LoVo (cell line): Measurements from ENCODE around the gene OR2M7.
"Not testable (repeated sequence)": the region's sequence is repeated elsewhere in the genome, so short reads cannot be mapped to it uniquely, and the experiment has no call there.

Source experiments
- DNase-seq: peaks from one replicate; pipeline ENCODE4 v3.0.0-alpha.2; 2016; ENCODE audit warnings: low spot score

OR2M7 gene, protein sequence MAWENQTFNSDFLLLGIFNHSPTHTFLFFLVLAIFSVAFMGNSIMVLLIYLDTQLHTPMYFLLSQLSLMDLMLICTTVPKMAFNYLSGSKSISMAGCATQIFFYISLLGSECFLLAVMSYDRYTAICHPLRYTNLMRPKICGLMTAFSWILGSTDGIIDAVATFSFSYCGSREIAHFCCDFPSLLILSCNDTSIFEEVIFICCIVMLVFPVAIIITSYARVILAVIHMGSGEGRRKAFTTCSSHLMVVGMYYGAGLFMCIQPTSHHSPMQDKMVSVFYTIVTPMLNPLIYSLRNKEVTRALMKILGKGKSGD

GRCh38 chr1:248324468-248324867 is at the start of gene OR2M7:
Gene OR2M7 (minus strand): TSS chr1:248324568. CDS start chr1:248324568, 0 bp downstream.
- DNase-seq, result no peak

DNA sequence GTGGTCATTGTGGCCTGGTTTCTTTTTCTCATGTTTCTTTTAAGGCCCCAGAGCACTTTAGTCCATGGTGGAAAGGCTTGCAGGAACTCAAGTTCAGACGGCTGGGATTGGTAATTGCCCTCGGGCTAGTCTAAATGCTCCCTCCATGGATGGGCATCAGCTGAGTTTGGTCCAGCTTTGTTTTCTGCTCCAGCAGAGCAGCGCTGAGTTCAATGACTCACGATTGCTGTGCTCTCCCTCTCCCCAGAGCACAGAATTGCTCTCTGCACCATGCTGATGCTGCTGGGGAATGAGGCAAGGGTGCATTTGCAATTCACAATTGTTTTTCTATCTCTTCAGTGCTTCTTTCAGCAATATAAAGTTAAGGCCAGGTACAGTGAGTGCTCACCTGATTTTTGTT is 49.4 kb upstream of the OR2M7 start:
- no peak for DNase-seq

- no peak for DNase-seq
Observed at GRCh38 chr1:248372394-248372793, 48.0 kb upstream of the OR2M7 start.

GRCh38 chr1:248366609-248367008 is 42.2 kb upstream of the OR2M7 start:
- DNase-seq, result no peak

DNA sequence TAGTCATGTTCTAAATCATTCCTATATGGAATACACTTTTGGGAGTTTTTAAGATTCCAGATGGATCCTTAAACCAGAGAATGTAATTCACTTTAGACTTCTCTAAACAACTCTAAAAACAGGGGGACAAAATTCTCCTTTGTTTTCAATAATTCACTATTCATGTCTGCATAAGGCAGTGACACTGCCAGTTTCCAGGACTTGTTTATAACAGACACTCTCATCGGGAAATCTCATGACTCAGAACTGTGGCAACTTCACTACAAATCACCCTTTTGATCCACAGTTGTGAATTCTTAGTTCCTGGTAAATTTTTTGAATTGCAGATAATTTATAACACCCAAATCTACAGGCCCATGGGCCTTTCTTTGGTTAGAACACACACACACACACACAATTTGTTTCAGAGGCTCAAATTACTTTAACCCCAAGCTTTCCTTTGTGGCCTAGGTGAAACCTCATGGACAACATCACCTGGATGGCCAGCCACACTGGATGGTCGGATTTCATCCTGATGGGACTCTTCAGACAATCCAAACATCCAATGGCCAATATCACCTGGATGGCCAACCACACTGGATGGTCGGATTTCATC is 36.9 kb upstream of the OR2M7 start, which contains the start of gene OR2T4:
OR2T4 (plus strand) TSS at position 545 of the 595 bp plus-strand sequence; CDS start at position 545, 0 bp downstream.
- DNase-seq, result no peak

DNA sequence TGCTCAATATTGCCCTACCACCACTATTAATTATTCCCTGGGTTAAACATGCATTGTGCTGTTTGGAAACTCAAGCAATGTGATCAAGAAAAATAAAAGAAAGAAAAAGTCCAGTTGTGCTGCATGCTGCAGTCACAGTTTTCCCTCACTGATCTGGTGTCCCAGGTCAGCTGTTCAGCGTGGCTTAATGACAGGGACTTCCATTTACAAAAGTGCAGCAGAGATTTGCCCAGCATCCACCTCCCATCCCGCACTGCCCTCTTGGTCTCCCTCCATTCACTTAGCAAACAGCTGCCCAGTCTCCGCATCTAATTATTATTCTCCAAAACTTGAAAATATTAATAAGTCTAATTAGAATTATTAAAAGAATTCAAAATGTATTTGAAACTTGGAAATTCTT is 35.0 kb upstream of the OR2M7 start:
- no peak for DNase-seq

DNA sequence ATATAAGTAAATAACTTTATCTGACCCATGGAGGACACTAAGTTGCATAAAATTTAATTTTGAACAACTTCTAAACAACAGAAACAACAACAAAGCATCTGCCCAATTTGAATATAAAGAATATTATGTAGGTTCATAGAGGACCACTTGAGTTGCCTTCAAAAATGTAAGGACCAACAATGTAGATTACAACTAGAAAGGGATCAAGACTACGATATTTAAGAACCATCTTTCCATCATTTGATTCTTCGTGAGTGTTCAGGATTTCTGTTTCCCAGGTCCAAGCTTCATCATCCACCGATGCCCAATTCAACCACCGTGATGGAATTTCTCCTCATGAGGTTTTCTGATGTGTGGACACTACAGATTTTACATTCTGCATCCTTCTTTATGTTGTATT is 24.1 kb upstream of the OR2M7 start, which contains the start of gene OR14C36:
OR14C36 (plus strand) TSS at position 301 of the 400 bp plus-strand sequence; CDS start at position 301, 0 bp downstream.
- DNase-seq, result no peak

GRCh38 chr1:248343451-248343850 is 19.1 kb upstream of the OR2M7 start:
- DNase-seq, result no peak

- no peak for DNase-seq
Observed at GRCh38 chr1:248316796-248317195, 7.6 kb downstream of the OR2M7 start.

DNA sequence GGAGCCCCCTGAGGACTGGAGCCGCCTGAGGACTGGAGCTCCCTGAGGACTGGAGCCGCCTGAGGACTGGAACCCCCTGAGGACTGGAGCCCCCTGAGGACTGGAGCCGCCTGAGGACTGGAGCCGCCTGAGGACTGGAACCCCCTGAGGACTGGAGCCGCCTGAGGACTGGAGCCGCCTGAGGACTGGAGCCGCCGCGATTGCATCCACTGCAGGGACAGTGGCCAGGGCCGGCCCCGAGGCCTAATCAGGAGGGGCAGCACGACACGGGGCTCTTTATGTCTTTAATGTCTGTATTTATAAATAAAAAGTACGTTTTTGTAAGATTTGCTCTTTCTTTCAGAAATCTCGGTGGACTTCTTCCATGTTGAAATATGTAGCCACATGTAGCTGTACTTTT is 17.6 kb downstream of the OR2M7 start:
- DNase-seq, result not testable (repeated sequence)

GRCh38 chr1:248306103-248306502 is 18.3 kb downstream of the OR2M7 start:
- no peak for DNase-seq

DNA sequence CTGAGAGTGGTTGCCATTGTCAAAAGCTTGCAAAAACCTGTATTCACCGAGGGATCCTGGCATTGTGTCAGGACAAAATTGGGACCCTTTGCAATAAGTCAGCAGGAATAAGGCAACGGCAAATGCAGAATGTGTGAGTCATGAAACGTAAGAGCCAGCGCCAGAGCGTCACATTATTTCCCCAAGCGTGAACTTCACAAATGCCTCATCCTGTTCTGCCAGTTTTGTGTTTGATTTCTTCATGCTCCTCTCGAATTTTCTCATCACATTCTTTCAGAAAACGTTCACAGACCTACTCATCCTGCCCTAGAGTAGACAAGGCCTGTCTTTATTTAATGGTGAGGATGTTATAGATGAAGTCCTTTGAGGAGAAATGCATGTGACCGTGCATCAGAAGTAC is 18.7 kb downstream of the OR2M7 start:
- DNase-seq, result not testable (repeated sequence)

GRCh38 chr1:248303324-248303723 is 21.0 kb downstream of the OR2M7 start, which contains the start of gene OR2T12:
Gene OR2T12 (minus strand): TSS chr1:248303424. CDS start chr1:248295578, 7,846 bp downstream.
- no peak for DNase-seq

- no peak for DNase-seq
Observed at GRCh38 chr1:248288391-248288790, 36.0 kb downstream of the OR2M7 start.

GRCh38 chr1:248277876-248278275 is 46.5 kb downstream of the OR2M7 start, which contains the start of gene OR2T33:
Gene OR2T33 (minus strand): TSS chr1:248277976. CDS start chr1:248273814, 4,162 bp downstream.
- DNase-seq, result no peak
